ENCODE measurements around the gene SPARCL1.

The SPARCL1 gene

DNA sequence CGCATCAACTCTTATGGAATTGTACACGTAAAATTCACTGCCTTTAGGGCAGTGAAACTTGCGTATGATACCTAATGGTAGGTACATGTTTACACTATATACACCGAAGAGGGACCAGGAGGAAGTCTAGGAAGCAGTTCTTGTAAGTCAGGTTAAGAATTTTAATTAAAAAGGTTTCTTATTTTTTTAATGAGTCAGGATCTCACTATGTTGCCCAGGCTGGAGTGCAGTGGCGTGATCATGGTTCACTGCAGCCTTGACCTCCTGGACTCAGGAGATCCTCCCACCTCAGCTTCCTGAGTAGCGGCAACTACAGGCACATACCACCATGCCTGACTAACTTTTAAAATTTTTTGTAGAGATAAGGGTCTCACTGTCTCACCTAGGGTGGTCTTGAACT lies 100.2 kb downstream of the SPARCL1 start:
- WGBS (ENCODE audit: extremely low coverage, insufficient coverage, insufficient read length): no CpG with 5 or more reads among the region's 6 CpGs
- H3K4me3 ChIP-seq (ENCODE audit: low read depth, low read length): no peak overlapping the region
- H3K14ac ChIP-seq (ENCODE audit: low read length): no peak overlapping the region
- H2BK5ac ChIP-seq (ENCODE audit: low read depth, low read length, poor library complexity): no peak overlapping the region
- no peaks in the 10 kb centered on the region for H3K36me3 ChIP-seq (ENCODE audit: control insufficient read depth in 1 of 2, insufficient read depth in 2 of 2, low read length in 2 of 2)
- H3K4ac ChIP-seq (ENCODE audit: low read depth, low read length): no peak overlapping the region
- H2AK5ac ChIP-seq (ENCODE audit: low read length): no peak overlapping the region
- no peak overlapping the region for H3K27ac ChIP-seq (ENCODE audit: low read depth, low read length)
- H4K91ac ChIP-seq (ENCODE audit: low read depth, low read length): no peak overlapping the region
- H3K4me2 ChIP-seq (ENCODE audit: low read length): no peak overlapping the region
- H4K12ac ChIP-seq (ENCODE audit: low read depth, low read length): no peak overlapping the region
- no peak overlapping the region for H4K8ac ChIP-seq (ENCODE audit: low read depth, low read length)
- H3K9me3 ChIP-seq (ENCODE audit: insufficient read depth, low read depth, low read length): no peaks in the 10 kb centered on the region
- no peaks in the 10 kb centered on the region for H3K79me1 ChIP-seq (ENCODE audit: low read length)
- no peak overlapping the region for H3K9ac ChIP-seq (ENCODE audit: low read length)
- H3K23ac ChIP-seq (ENCODE audit: low read length): no peak overlapping the region
- H3K18ac ChIP-seq (ENCODE audit: low read length): no peak overlapping the region
- H2BK120ac ChIP-seq (ENCODE audit: insufficient read depth, low read length, poor library complexity): no peak overlapping the region
- no peaks in the 10 kb centered on the region for H3K79me2 ChIP-seq (ENCODE audit: control insufficient read depth, insufficient read depth, low read length, poor library complexity)
- no peak overlapping the region for H2AFZ ChIP-seq (ENCODE audit: insufficient read depth, low read length, poor library complexity)
- H2BK12ac ChIP-seq (ENCODE audit: low read length): no peak overlapping the region
- H3K27me3 ChIP-seq (ENCODE audit: insufficient read depth, low read length): no peaks in the 10 kb centered on the region
- DNase-seq: no peak
- peaks cover 4 to 5% of the 10 kb centered on the region in 2 experiments for H3K4me1 ChIP-seq (ENCODE audit: control insufficient read depth in 1 of 2, insufficient read depth in 2 of 2, low read length in 2 of 2)

DNA sequence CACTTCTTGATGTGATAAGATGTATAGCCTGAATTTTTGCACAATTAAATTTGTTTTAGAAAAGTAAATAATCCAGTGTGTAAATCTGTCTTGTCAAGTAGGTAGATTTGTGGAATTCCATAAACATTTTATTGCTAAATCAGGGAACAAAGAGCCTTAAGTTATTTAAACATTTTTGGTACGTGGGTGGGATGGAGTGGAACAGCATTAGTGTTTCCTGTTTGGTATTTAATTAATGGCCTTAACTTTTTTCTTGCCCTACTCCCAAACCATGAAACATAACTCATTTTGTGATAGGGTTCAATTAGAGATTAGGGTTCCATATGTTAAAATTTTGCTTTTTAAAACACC lies 101.7 kb downstream of the SPARCL1 start:
- no peak overlapping the region for H2BK12ac ChIP-seq (ENCODE audit: low read length)
- H3K18ac ChIP-seq (ENCODE audit: low read length): no peak overlapping the region
- H4K91ac ChIP-seq (ENCODE audit: low read depth, low read length): no peak overlapping the region
- H3K36me3 ChIP-seq (ENCODE audit: control insufficient read depth in 1 of 2, insufficient read depth in 2 of 2, low read length in 2 of 2): no peaks in the 10 kb centered on the region
- DNase-seq: no peak
- no CpG with 5 or more reads among the region's 1 CpG for WGBS (ENCODE audit: extremely low coverage, insufficient coverage, insufficient read length)
- H3K79me2 ChIP-seq (ENCODE audit: control insufficient read depth, insufficient read depth, low read length, poor library complexity): peaks cover 2% of the 10 kb centered on the region
- no peaks in the 10 kb centered on the region for H3K9me3 ChIP-seq (ENCODE audit: insufficient read depth, low read depth, low read length)
- no peak overlapping the region for H3K14ac ChIP-seq (ENCODE audit: low read length)
- H4K8ac ChIP-seq (ENCODE audit: low read depth, low read length): no peak overlapping the region
- H2AFZ ChIP-seq (ENCODE audit: insufficient read depth, low read length, poor library complexity): no peak overlapping the region
- no peak overlapping the region for H3K27ac ChIP-seq (ENCODE audit: low read depth, low read length)
- no peak overlapping the region for H2BK5ac ChIP-seq (ENCODE audit: low read depth, low read length, poor library complexity)
- H3K9ac ChIP-seq (ENCODE audit: low read length): no peak overlapping the region
- H3K27me3 ChIP-seq (ENCODE audit: insufficient read depth, low read length): no peaks in the 10 kb centered on the region
- H2AK5ac ChIP-seq (ENCODE audit: low read length): no peak overlapping the region
- no peak overlapping the region for H3K4me2 ChIP-seq (ENCODE audit: low read length)
- H4K12ac ChIP-seq (ENCODE audit: low read depth, low read length): no peak overlapping the region
- H3K4ac ChIP-seq (ENCODE audit: low read depth, low read length): no peak overlapping the region
- H3K4me3 ChIP-seq (ENCODE audit: low read depth, low read length): no peak overlapping the region
- peaks cover 6 to 7% of the 10 kb centered on the region in 2 experiments for H3K4me1 ChIP-seq (ENCODE audit: control insufficient read depth in 1 of 2, insufficient read depth in 2 of 2, low read length in 2 of 2)
- H2BK120ac ChIP-seq (ENCODE audit: insufficient read depth, low read length, poor library complexity): no peak overlapping the region
- no peak overlapping the region for H3K23ac ChIP-seq (ENCODE audit: low read length)
- peaks cover 4% of the 10 kb centered on the region for H3K79me1 ChIP-seq (ENCODE audit: low read length)

DNA sequence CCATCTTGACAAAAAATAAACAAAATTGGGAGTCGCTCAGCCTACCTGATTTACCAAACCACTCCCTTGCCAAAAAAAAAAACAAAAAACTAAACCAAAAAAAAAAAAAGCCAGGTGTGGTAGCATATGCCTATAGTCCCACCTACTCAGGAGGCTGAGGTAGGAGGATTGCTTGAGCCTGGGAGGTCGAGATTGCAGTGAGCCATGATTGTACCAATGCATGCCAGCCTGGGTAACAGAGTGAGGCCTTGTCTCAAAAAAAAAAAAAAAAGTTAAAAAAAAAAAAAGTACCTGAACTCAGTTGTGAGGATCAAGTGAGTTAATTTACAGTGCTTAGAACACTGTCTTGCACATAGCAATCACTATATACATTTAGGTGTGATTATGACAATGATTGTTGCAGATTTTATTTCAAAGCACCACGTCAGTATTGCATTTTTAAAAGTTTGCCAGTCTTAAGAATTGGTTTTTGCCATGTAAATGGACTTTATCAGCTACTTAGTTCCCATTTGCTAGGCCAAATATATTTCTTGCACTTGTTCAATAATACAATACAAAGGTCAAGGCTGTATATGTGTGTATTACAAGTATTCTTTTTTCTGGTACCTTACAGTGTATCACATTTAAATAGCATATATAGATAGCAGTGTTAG lies 102.2 kb downstream of the SPARCL1 start:
- no peaks in the 10 kb centered on the region for H3K27me3 ChIP-seq (ENCODE audit: insufficient read depth, low read length)
- H3K27ac ChIP-seq (ENCODE audit: low read depth, low read length): no peak overlapping the region
- H3K18ac ChIP-seq (ENCODE audit: low read length): no peak overlapping the region
- no peak overlapping the region for H2BK120ac ChIP-seq (ENCODE audit: insufficient read depth, low read length, poor library complexity)
- no peaks in the 10 kb centered on the region for H3K36me3 ChIP-seq (ENCODE audit: control insufficient read depth in 1 of 2, insufficient read depth in 2 of 2, low read length in 2 of 2)
- H4K91ac ChIP-seq (ENCODE audit: low read depth, low read length): no peak overlapping the region
- H3K4me2 ChIP-seq (ENCODE audit: low read length): no peak overlapping the region
- no peak for DNase-seq
- H3K14ac ChIP-seq (ENCODE audit: low read length): no peak overlapping the region
- no peak overlapping the region for H3K4me3 ChIP-seq (ENCODE audit: low read depth, low read length)
- H3K4ac ChIP-seq (ENCODE audit: low read depth, low read length): no peak overlapping the region
- H4K12ac ChIP-seq (ENCODE audit: low read depth, low read length): no peak overlapping the region
- H2BK5ac ChIP-seq (ENCODE audit: low read depth, low read length, poor library complexity): no peak overlapping the region
- H3K9me3 ChIP-seq (ENCODE audit: insufficient read depth, low read depth, low read length): no peaks in the 10 kb centered on the region
- no peak overlapping the region for H2AFZ ChIP-seq (ENCODE audit: insufficient read depth, low read length, poor library complexity)
- H3K79me1 ChIP-seq (ENCODE audit: low read length): peaks cover 8% of the 10 kb centered on the region
- H2BK12ac ChIP-seq (ENCODE audit: low read length): no peak overlapping the region
- no peak overlapping the region for H2AK5ac ChIP-seq (ENCODE audit: low read length)
- H3K79me2 ChIP-seq (ENCODE audit: control insufficient read depth, insufficient read depth, low read length, poor library complexity): peaks cover 4% of the 10 kb centered on the region
- H3K23ac ChIP-seq (ENCODE audit: low read length): no peak overlapping the region
- no peak overlapping the region for H3K9ac ChIP-seq (ENCODE audit: low read length)
- no peak overlapping the region for H4K8ac ChIP-seq (ENCODE audit: low read depth, low read length)
- H3K4me1 ChIP-seq (ENCODE audit: control insufficient read depth in 1 of 2, insufficient read depth in 2 of 2, low read length in 2 of 2): peaks cover 8% of the 10 kb centered on the region in 2 experiments
- WGBS (ENCODE audit: extremely low coverage, insufficient coverage, insufficient read length): no CpG with 5 or more reads among the region's 3 CpGs

DNA sequence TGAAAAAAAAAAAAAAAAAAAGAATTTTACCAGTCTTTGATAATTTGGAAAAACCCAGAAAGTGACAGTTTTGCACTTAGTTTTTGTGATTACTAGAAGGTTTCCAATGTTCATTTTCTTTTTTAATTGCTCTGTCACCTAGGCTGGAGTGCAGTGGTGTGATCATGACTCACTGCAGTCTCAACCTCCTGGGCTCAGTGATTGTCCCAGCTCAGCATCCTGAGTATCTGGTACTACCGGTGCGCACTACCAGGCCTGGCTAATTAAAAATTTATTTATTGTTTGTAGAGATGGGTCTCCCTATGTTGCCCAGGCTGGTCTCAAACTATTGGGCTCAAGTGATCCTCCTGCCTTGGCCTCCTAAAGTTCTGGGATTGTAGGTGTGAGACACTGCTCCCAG lies 103.5 kb downstream of the SPARCL1 start:
- Histone ChIP-seq H3K79me1 (ENCODE audit: low read length) (peaks cover 10% of the 10 kb centered on the region), H3K79me2 (ENCODE audit: control insufficient read depth, insufficient read depth, low read length, poor library complexity) (peaks cover 6% of the 10 kb centered on the region), H3K27me3 (ENCODE audit: insufficient read depth, low read length) (no peaks in the 10 kb centered on the region), H2AK5ac (ENCODE audit: low read length) (no peak overlapping the region), H3K14ac (ENCODE audit: low read length) (no peak overlapping the region), H3K9me3 (ENCODE audit: insufficient read depth, low read depth, low read length) (no peaks in the 10 kb centered on the region), H3K27ac (ENCODE audit: low read depth, low read length) (no peak overlapping the region), H4K8ac (ENCODE audit: low read depth, low read length) (no peak overlapping the region), H3K9ac (ENCODE audit: low read length) (no peak overlapping the region), H3K18ac (ENCODE audit: low read length) (no peak overlapping the region), H3K4me2 (ENCODE audit: low read length) (no peak overlapping the region), H3K4me1 (ENCODE audit: control insufficient read depth in 1 of 2, insufficient read depth in 2 of 2, low read length in 2 of 2) (peaks cover 12 to 13% of the 10 kb centered on the region in 2 experiments), H3K4me3 (ENCODE audit: low read depth, low read length) (no peak overlapping the region), H2AFZ (ENCODE audit: insufficient read depth, low read length, poor library complexity) (no peak overlapping the region), H3K36me3 (ENCODE audit: control insufficient read depth in 1 of 2, insufficient read depth in 2 of 2, low read length in 2 of 2) (no peaks in the 10 kb centered on the region), H4K12ac (ENCODE audit: low read depth, low read length) (no peak overlapping the region), H3K23ac (ENCODE audit: low read length) (no peak overlapping the region), H2BK120ac (ENCODE audit: insufficient read depth, low read length, poor library complexity) (no peak overlapping the region), H2BK5ac (ENCODE audit: low read depth, low read length, poor library complexity) (no peak overlapping the region), H4K91ac (ENCODE audit: low read depth, low read length) (no peak overlapping the region), H2BK12ac (ENCODE audit: low read length) (no peak overlapping the region), H3K4ac (ENCODE audit: low read depth, low read length) (no peak overlapping the region)
- no peak for DNase-seq
- WGBS (ENCODE audit: extremely low coverage, insufficient coverage, insufficient read length): no CpG with 5 or more reads among the region's 2 CpGs

Data from trophoblast cell (in vitro differentiated cells and primary cell).